Sciatic nerve (tissue), 2 donors: ENCODE data around the gene COL8A2. TPM values are rescaled to one million over a fixed set of nuclear protein-coding genes. Genes with fewer than 3 reads are reported as not detected.

Experiments
- ATAC-seq: fragments of 200-7000 bp; cut with Tn5 transposase; one replicate; pipeline ENCODE4 v1.9.1; 2020; ENCODE audit warnings: mild to moderate bottlenecking, moderate library complexity
- DNase-seq: peaks from one replicate; pipeline ENCODE4 v3.0.0-alpha.2; 2020; ENCODE audit warnings: low spot score
- intact Hi-C: fragments of 100-400 bp; cut with DNase I; formaldehyde crosslinking; loops from one replicate; pipeline ENCODE4 v1.14.2; 2022
- total RNA-seq: library from RNA; stranded (reverse); fragmentation: NEBNext Ultra II Directional; extraction: Animal tissue kit (Norgen Biotek cat#: 25700); gene quantifications from one replicate; pipeline ENCODE4 v1.2.1, GENCODE V29; 2021
- donor health status: DM: no; HTN: no; CAD: no.
- donor health status: DM: no; HTN: no; CAD: no.

The COL8A2 gene
- total RNA-seq, 1 donor from 2014 or later = 47.3 TPM

GRCh38 chr1:36097693-36098585 is 27.1 kb downstream of the COL8A2 start:
- ATAC-seq = no peak

GRCh38 chr1:36096500-36097432 is 28.3 kb downstream of the COL8A2 start:
- intact Hi-C loops = loop anchor here (5.0 kb wide), 1 partner anchor 36 kb away; no protein-coding TSS in a partner anchor
- DNase-seq = no peak
- no peak for ATAC-seq

More at GRCh38 chr1:36097693-36098585, 27.1 kb downstream of the COL8A2 start:
- intact Hi-C loops = loop anchor here (5.0 kb wide), 1 partner anchor 34 kb away; no protein-coding TSS in a partner anchor
- no peak for DNase-seq

GRCh38 chr1:36095760-36096405 is 29.1 kb downstream of the COL8A2 start:
- intact Hi-C loops = loop anchor here (5.0 kb wide), 1 partner anchor 36 kb away; no protein-coding TSS in a partner anchor
- ATAC-seq (peak; percentile 9), DNase-seq (no peak)

- DNase-seq = no peak
- intact Hi-C loops = loop anchor here (5.0 kb wide), 1 partner anchor 38 kb away; no protein-coding TSS in a partner anchor
- ATAC-seq = peak; percentile 25
Measured at GRCh38 chr1:36094621-36095061, 30.4 kb downstream of the COL8A2 start.

- ATAC-seq (no peak), DNase-seq (peak; percentile 50)
- intact Hi-C loops = no loop called here
Measured at GRCh38 chr1:36093929-36094328, 31.1 kb downstream of the COL8A2 start.

GRCh38 chr1:36093226-36093625 is 31.8 kb downstream of the COL8A2 start:
- DNase-seq (peak; percentile 57), ATAC-seq (no peak)
- intact Hi-C loops = no loop called here

GRCh38 chr1:36092798-36093185 is 32.2 kb downstream of the COL8A2 start:
- peak; percentile 44 for DNase-seq
- ATAC-seq = no peak
- intact Hi-C loops = no loop called here

GRCh38 chr1:36092166-36092797 is 32.7 kb downstream of the COL8A2 start:
- intact Hi-C loops = no loop called here
- DNase-seq = peak; percentile 52
- no peak for ATAC-seq

- DNase-seq (peak; percentile 44), ATAC-seq (no peak)
- intact Hi-C loops = no loop called here
Measured at GRCh38 chr1:36091698-36092097, 33.3 kb downstream of the COL8A2 start.

- intact Hi-C loops = no loop called here
- ATAC-seq (no peak), DNase-seq (no peak)
Measured at GRCh38 chr1:36091141-36091540, 33.9 kb downstream of the COL8A2 start.

- DNase-seq = no peak
- no peak for ATAC-seq
- intact Hi-C loops = no loop called here
Measured at GRCh38 chr1:36089393-36090121, 35.5 kb downstream of the COL8A2 start.

GRCh38 chr1:36088577-36089392 is 36.2 kb downstream of the COL8A2 start, which contains the start of gene ADPRS:
ADPRS (plus strand) TSS chr1:36088892; CDS start chr1:36088905, 13 bp downstream.
- intact Hi-C loops = no loop called here
- peak; percentile 92 for DNase-seq

GRCh38 chr1:36088265-36088576 is 36.8 kb downstream of the COL8A2 start:
- intact Hi-C loops = no loop called here
- DNase-seq (no peak), ATAC-seq (no peak)

More at GRCh38 chr1:36088577-36089392, 36.2 kb downstream of the COL8A2 start, which contains the start of gene ADPRS:
- peak; percentile 91 for ATAC-seq

GRCh38 chr1:36087233-36088123 is 37.5 kb downstream of the COL8A2 start:
- intact Hi-C loops = no loop called here
- DNase-seq (no peak), ATAC-seq (no peak)

GRCh38 chr1:36086529-36087232 is 38.3 kb downstream of the COL8A2 start:
- intact Hi-C loops = no loop called here

More at GRCh38 chr1:36086529-36087232, 38.3 kb downstream of the COL8A2 start:
- ATAC-seq = no peak
- no peak for DNase-seq
